Activated T-helper 2 cell treated with anti-CD3 and anti-CD28 coated beads, Interferon-gamma antibody, Interleukin-2, Interleukin-4, amounts not matched to agents 10 μg/mL and 5 μg/mL and 100 μg/mL, durations not matched to agents 14 hours and 24 hours and 36 hours (primary cell): Measurements from ENCODE around the gene CD1C. TPM values are rescaled to one million over a fixed set of nuclear protein-coding genes. Genes with fewer than 3 reads are reported as not detected.

ENCODE experiments used
- DNase-seq: peaks from one replicate; pipeline ENCODE4 v3.0.0; 2021; ENCODE audit warnings: low spot score
- H3K27ac Mint-ChIP-seq: one replicate; pipeline ENCODE4 v1.8.0; 2021; ENCODE audit warnings: mixed read lengths
- H3K27me3 Mint-ChIP-seq: one replicate; pipeline ENCODE4 v1.8.0; 2021; ENCODE audit warnings: low read depth, mixed read lengths
- H3K36me3 Mint-ChIP-seq: one replicate; pipeline ENCODE4 v1.8.0; 2021; ENCODE audit warnings: low read depth, mixed read lengths
- H3K4me1 Mint-ChIP-seq: one replicate; pipeline ENCODE4 v1.8.0; 2021; ENCODE audit warnings: low read depth, mixed read lengths
- H3K4me3 Mint-ChIP-seq: one replicate; pipeline ENCODE4 v1.8.0; 2021; ENCODE audit warnings: low read depth, mild to moderate bottlenecking, moderate library complexity, mixed read lengths
- H3K9me3 Mint-ChIP-seq: one replicate; pipeline ENCODE4 v1.8.0; 2021; ENCODE audit warnings: mixed read lengths
- intact Hi-C: fragments of 100-400 bp; cut with micrococcal nuclease; formaldehyde crosslinking; loops from one replicate; pipeline ENCODE4 v1.15.1; 2023
- total RNA-seq: library from RNA; stranded (reverse); gene quantifications from 2 replicates; pipeline ENCODE4 v1.2.3, GENCODE V29; 2022

Gene CD1C
- total RNA-seq, 1 donor from 2014 or later = not detected

DNA sequence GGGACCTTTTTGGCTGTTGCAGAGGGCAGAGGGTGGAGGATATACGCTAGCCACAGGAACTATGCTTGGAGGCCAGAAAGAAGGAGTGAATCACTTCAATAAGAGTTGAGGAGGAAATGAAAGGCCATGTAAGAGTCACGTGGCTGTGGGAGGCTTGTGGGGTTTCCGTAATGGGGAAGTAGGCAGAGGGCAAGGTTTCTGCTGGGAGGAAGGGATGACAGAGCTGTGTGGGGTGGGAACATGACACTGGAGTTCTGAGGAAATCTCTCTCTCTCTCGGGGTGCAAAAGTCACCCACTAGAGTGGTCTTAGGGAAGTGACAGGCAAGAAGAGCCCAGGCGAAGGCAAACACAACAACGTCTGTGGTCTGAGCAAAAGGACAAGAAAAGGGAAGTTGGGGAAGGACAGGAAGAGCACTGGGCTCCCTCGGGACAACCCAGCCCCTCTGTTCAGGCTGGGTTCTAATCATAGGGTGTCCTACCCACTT lies 3.9 kb upstream of the CD1C start:
- DNase-seq = no peak
- H3K4me1 Mint-ChIP-seq = peaks cover 26% of the 10 kb centered on the region
- H3K4me3 Mint-ChIP-seq = no peak overlapping the region
- intact Hi-C loops = loop anchor here (2.0 to 10.0 kb wide), 3 partner anchors 42 to 789 kb away; partner anchors contain the start of genes AIM2 and IFI16
- no peaks in the 10 kb centered on the region for H3K36me3 Mint-ChIP-seq
- peaks cover 3% of the 10 kb centered on the region for H3K27me3 Mint-ChIP-seq
- H3K27ac Mint-ChIP-seq = peak overlapping the region; percentile 69
- H3K9me3 Mint-ChIP-seq = peaks cover 9% of the 10 kb centered on the region

DNA sequence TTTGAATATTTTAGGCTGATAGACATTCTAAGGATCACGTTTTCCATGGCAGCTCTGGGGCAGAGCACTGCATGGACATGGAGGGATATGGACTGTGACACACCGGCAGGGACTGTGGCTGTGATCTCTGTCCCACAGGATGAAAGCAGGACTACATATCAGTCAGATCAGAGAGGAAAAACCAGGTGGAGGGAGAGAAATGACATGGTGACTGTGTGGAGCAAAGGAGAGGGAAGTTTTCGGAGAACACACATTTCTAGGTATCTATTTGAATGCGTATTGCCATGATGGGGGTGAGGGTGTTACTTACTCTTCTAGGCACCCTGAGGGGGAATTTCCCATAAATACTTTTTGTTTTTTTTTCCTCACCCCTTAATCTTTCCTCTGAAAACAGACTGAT lies 3.2 kb upstream of the CD1C start:
- H3K36me3 Mint-ChIP-seq = no peaks in the 10 kb centered on the region
- H3K27ac Mint-ChIP-seq = peak overlapping the region; percentile 47
- H3K4me1 Mint-ChIP-seq = peaks cover 26% of the 10 kb centered on the region
- no peak overlapping the region for H3K4me3 Mint-ChIP-seq
- peaks cover 3% of the 10 kb centered on the region for H3K27me3 Mint-ChIP-seq
- DNase-seq = no peak
- intact Hi-C loops = loop anchor here (2.0 to 10.0 kb wide), 3 partner anchors 41 to 788 kb away; partner anchors contain the start of genes AIM2 and IFI16
- peaks cover 4% of the 10 kb centered on the region for H3K9me3 Mint-ChIP-seq

DNA sequence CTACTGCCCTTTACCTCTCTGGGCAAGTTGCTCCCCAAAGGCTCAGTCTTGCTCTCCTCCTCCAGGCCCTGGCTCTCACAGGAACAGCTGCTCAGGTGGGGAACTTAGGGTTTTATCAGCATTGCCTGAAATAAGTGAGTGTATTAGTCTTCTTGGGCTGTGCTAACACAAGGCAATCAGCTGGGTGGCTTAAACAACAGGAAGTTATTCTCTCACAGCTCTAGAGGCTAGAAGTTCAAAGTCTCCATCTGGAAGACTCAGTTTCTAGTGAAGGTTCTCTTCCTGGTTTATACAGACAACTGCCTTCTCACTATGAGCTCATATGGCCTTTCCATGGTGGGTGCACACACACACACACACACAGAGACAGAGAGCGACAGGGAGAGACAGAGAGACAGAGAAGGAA lies 2.8 kb upstream of the CD1C start:
- intact Hi-C loops = loop anchor here (2.0 to 10.0 kb wide), 3 partner anchors 40 to 788 kb away; partner anchors contain the start of genes AIM2 and IFI16
- H3K27ac Mint-ChIP-seq = peak overlapping the region; percentile 34
- no peaks in the 10 kb centered on the region for H3K36me3 Mint-ChIP-seq
- H3K9me3 Mint-ChIP-seq = no peaks in the 10 kb centered on the region
- peaks cover 26% of the 10 kb centered on the region for H3K4me1 Mint-ChIP-seq
- no peak for DNase-seq
- no peak overlapping the region for H3K4me3 Mint-ChIP-seq
- H3K27me3 Mint-ChIP-seq = peaks cover 3% of the 10 kb centered on the region

DNA sequence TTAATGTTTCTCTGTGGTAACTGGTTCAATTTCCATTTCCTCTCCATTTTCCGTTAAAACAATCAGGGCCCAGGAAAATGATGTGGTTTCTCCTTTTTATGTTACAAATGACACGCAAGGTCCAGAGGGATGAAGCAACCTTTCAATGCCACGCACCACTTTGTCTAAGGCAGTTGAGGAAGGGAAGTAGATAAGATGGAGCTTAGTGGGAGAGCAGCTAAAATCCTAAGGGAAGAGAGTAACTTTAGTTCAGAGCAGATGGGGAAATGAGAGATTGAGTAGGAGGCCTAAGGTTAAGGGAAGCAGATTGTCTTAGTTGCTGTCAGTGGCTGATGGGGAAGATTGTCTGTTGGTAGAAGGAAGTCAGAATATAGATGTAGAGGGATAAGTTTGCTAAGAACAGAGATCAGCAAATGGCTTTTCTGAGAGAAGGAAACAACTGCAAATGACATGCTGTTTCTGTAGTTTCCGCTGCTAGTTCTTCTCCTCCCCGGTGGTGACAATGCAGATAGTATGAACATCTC lies 660 bp downstream of the CD1C start:
- H3K9me3 Mint-ChIP-seq = no peaks in the 10 kb centered on the region
- peaks cover 20% of the 10 kb centered on the region for H3K4me1 Mint-ChIP-seq
- no peaks in the 10 kb centered on the region for H3K27me3 Mint-ChIP-seq
- no peak overlapping the region for H3K4me3 Mint-ChIP-seq
- H3K36me3 Mint-ChIP-seq = no peaks in the 10 kb centered on the region
- H3K27ac Mint-ChIP-seq = no peak overlapping the region
- intact Hi-C loops = no loop called here
- no peak for DNase-seq

DNA sequence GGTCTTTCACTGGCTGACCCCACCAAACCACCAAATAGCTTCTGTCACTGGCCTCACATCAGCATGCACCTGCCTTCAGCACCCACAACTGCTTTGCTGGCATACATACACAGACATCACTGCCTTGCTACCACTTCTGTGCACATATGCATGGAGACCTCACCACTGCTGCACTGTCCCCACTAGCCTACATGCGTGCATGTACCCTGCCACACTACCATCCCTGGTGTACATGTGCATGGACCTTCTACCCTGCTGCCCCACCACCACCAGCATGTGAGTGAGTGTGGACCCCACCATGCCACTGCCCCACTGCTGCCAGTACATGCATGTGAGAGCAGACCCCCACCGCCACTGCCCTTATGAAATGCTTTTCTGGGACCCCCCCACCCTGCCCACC lies 6.1 kb downstream of the CD1C start:
- intact Hi-C loops = no loop called here
- no peaks in the 10 kb centered on the region for H3K27me3 Mint-ChIP-seq
- DNase-seq = no peak
- peaks cover 3% of the 10 kb centered on the region for H3K9me3 Mint-ChIP-seq
- no peak overlapping the region for H3K27ac Mint-ChIP-seq
- no peak overlapping the region for H3K4me3 Mint-ChIP-seq
- H3K4me1 Mint-ChIP-seq = no peaks in the 10 kb centered on the region
- H3K36me3 Mint-ChIP-seq = no peaks in the 10 kb centered on the region

DNA sequence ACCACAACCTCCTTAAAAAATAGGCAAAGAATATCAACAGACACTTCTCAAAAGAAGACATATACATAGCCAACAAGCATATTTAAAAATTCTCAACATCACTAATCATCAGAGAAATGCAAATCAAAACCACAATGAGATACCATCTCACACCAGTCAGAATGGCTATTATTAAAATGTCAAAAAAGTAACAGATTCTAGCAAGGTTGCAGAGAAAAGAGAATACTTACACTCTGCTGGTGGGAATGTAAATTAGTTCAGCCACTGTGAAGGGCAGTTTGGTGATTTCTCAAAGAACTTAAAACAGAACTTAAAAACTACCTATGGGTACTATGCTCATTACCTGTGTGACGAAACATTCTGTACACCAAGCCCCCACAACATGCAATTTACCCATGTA lies 20.9 kb downstream of the CD1C start:
- Mint-ChIP-seq H3K36me3 (no peaks in the 10 kb centered on the region), H3K4me1 (no peaks in the 10 kb centered on the region), H3K27me3 (no peaks in the 10 kb centered on the region), H3K27ac (no peak overlapping the region), H3K9me3 (peaks cover 15% of the 10 kb centered on the region), H3K4me3 (no peak overlapping the region)
- intact Hi-C loops = no loop called here
- DNase-seq = no peak

DNA sequence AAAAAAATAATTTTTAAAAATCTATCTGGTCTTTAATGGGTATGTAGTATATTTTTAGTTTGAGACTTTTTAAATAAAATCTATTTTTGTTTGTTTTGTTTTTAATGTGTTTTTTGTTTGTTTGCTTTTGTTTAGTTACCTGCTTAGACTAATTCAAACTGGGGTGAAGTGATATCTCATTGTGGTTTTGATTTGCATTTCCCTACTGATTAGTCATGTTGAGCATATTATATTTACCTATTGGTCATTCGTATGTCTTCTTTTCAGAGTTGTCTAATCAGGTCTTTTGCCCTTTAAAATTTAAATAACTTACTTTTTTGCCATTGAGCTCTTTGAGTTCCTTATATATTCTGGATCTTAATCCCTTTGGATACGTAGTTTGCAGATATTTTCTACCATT lies 21.3 kb downstream of the CD1C start:
- Mint-ChIP-seq H3K36me3 (no peaks in the 10 kb centered on the region), H3K4me1 (no peaks in the 10 kb centered on the region), H3K27me3 (no peaks in the 10 kb centered on the region), H3K9me3 (peaks cover 15% of the 10 kb centered on the region), H3K27ac (no peak overlapping the region), H3K4me3 (no peak overlapping the region)
- no peak for DNase-seq
- intact Hi-C loops = no loop called here

DNA sequence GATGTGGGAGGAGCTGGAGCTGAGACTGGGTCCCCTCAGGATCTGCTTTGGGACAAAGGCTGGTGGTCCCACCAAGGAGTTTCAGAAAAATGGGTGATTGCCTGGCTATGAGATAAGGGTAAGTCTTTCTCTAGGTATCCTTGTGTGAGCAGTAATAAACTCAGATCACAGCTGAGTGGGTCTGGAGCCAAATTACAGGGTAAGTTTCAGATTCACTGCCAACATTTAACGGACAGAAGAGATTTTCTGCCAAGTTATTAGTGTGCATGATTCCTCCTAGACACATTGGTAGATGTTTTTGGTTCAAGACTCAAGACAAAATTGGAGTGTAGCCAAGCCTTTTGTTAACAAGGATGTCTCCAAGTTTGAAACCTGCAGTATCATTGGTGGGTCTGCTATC lies 34.1 kb downstream of the CD1C start:
- H3K36me3 Mint-ChIP-seq = no peaks in the 10 kb centered on the region
- intact Hi-C loops = no loop called here
- H3K27me3 Mint-ChIP-seq = no peaks in the 10 kb centered on the region
- DNase-seq = no peak
- no peak overlapping the region for H3K4me3 Mint-ChIP-seq
- no peak overlapping the region for H3K27ac Mint-ChIP-seq
- peaks cover 1% of the 10 kb centered on the region for H3K4me1 Mint-ChIP-seq
- H3K9me3 Mint-ChIP-seq = no peaks in the 10 kb centered on the region

DNA sequence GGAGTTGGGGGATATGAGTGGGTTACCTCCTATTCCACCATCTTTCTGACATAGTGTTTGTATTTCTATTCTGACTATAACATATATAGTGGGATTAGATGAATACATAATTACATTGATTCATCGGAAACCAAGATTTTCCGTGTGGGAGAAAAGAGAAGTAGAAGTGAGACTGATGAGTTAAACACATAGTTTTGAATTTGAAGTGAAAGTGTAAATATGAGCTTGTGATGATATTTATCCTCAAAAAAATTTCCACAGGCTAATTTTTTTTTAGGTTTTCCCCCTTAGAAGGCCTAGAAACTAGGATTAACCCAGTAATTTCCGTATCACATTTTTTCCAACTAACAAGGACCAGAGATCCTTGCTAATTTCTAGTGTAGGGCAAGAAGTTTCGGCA lies 34.7 kb downstream of the CD1C start:
- H3K27ac Mint-ChIP-seq = no peak overlapping the region
- peaks cover 1% of the 10 kb centered on the region for H3K4me1 Mint-ChIP-seq
- H3K36me3 Mint-ChIP-seq = no peaks in the 10 kb centered on the region
- intact Hi-C loops = no loop called here
- no peak for DNase-seq
- no peaks in the 10 kb centered on the region for H3K27me3 Mint-ChIP-seq
- H3K4me3 Mint-ChIP-seq = no peak overlapping the region
- no peaks in the 10 kb centered on the region for H3K9me3 Mint-ChIP-seq

DNA sequence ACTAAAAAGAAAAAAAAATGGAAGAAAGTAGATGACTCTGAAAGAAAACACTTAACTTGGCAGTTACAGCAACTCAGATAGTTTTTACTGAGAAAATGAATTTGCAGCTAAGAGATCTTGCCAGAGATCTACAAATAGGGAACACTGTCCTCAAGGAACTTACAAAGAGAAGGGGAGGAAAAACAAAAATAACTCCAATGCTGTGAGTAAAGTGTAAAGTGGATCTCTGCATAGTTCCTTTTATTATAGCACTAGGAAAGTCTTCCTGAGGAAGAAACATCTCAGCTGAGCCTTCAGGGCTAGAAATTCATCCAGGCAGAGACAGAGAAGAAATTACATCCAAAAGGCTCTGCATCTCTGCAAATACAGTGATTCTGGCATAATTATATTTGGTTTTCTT lies 37.8 kb downstream of the CD1C start:
- H3K4me3 Mint-ChIP-seq = no peak overlapping the region
- H3K27me3 Mint-ChIP-seq = no peaks in the 10 kb centered on the region
- peaks cover 1% of the 10 kb centered on the region for H3K4me1 Mint-ChIP-seq
- no peaks in the 10 kb centered on the region for H3K36me3 Mint-ChIP-seq
- no peaks in the 10 kb centered on the region for H3K9me3 Mint-ChIP-seq
- no peak overlapping the region for H3K27ac Mint-ChIP-seq
- intact Hi-C loops = loop anchor here (5.0 kb wide), 1 partner anchor 40 kb away; the partner anchor contains the start of gene CD1C
- DNase-seq = no peak

DNA sequence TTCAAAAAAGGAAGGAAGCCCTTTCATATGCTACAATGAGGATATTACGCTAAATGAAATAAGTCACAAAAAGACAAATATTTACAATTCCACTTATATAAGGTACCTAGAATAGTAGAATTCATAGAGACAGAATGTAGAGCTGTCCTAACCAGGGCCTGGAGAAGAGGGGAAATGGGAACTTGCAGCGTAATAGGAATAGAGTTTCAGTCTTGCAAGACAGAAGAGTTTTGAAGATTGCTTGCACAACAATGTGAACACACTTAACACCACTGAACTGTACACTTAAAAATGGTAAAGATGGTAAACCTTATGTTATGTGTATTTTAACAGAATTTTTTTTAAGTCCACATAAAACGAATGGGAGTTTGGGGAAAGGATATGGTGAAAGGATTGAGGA lies 38.7 kb downstream of the CD1C start:
- no peaks in the 10 kb centered on the region for H3K27me3 Mint-ChIP-seq
- H3K9me3 Mint-ChIP-seq = no peaks in the 10 kb centered on the region
- H3K4me1 Mint-ChIP-seq = peaks cover 5% of the 10 kb centered on the region
- no peak for DNase-seq
- H3K4me3 Mint-ChIP-seq = no peak overlapping the region
- no peak overlapping the region for H3K27ac Mint-ChIP-seq
- intact Hi-C loops = loop anchor here (5.0 kb wide), 1 partner anchor 41 kb away; the partner anchor contains the start of gene CD1C
- no peaks in the 10 kb centered on the region for H3K36me3 Mint-ChIP-seq

DNA sequence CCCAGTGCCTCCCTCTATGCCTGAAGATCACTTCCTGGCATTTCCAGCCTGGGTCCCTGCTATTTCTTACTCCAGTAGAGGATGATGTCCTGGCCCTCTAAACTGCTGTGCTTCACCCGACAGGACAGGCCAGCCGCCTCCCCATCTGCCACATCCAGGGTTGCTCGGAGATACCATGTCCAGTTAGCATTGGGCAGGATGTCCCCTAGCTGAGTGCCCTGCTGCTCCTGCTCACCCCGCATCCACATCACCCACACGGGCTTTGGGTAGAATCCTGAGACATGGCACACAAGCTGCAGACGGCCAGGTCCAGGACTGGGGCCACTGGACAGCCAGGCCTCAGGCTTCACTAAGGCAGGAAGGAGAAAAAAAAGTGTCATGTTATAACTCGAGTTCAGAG lies 39.6 kb downstream of the CD1C start:
- H3K4me1 Mint-ChIP-seq = peaks cover 9% of the 10 kb centered on the region
- no peaks in the 10 kb centered on the region for H3K9me3 Mint-ChIP-seq
- intact Hi-C loops = loop anchor here (5.0 kb wide), 1 partner anchor 42 kb away; the partner anchor contains the start of gene CD1C
- no peak overlapping the region for H3K4me3 Mint-ChIP-seq
- DNase-seq = no peak
- H3K27me3 Mint-ChIP-seq = peaks cover 1% of the 10 kb centered on the region
- no peak overlapping the region for H3K27ac Mint-ChIP-seq
- no peaks in the 10 kb centered on the region for H3K36me3 Mint-ChIP-seq

DNA sequence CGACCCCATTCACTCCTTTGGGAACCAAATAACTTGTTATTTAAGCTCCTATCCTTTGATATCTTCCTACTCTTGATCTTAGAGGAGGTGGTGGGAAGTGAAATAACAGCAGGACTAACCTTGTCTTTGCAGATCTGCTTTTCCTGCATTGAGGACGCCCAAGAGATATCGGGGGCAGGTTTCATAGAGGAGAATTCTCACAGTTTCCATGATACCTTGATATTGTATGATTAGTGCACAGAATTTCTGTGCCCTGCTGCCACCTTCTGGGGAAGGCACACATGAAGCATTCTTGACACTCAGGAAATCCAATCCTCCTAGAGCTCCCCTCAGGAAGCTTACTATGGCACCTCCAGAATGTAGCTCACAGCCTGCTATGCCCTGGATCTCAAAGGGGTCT lies 40.0 kb downstream of the CD1C start:
- Mint-ChIP-seq H3K36me3 (no peaks in the 10 kb centered on the region), H3K27me3 (peaks cover 1% of the 10 kb centered on the region), H3K4me1 (peaks cover 11% of the 10 kb centered on the region), H3K9me3 (no peaks in the 10 kb centered on the region), H3K27ac (no peak overlapping the region), H3K4me3 (no peak overlapping the region)
- DNase-seq = no peak
- intact Hi-C loops = loop anchor here (5.0 kb wide), 2 partner anchors 42 to 127 kb away; partner anchors contain the start of gene CD1C
